Omental fat pad (tissue), 4 donors: ENCODE measurements around the gene RNF144A. TPM values are rescaled to one million over a fixed set of nuclear protein-coding genes. Genes with fewer than 3 reads are reported as not detected.

Experiments used
- ATAC-seq: fragments of 150-250 bp; one replicate; pipeline ENCODE4 v1.9.1; 2016; ENCODE audit warnings: mild to moderate bottlenecking, moderate library complexity; ENCODE audit not compliant: low FRiP score
- DNase-seq: peaks from one replicate; pipeline ENCODE4 v3.0.0-alpha.2; 2019; ENCODE audit warnings: low spot score
- CTCF ChIP-seq, 3 donors: fragments of 450-650 bp; IDR thresholded peaks; one replicate each; pipeline ENCODE4 v1.5.1; 2016 to 2017; ENCODE audit warnings: antibody characterized with exemption in 3 of 3, mild to moderate bottlenecking in 3 of 3, moderate library complexity in 2 of 3
- total RNA-seq, 4 donors: library from RNA; depleted of rRNA; stranded (reverse); fragments of >200 nt; gene quantifications; one replicate each; pipeline ENCODE4 v1.1.0, GENCODE V29; 2016

The RNF144A gene
- total RNA-seq, 4 donors from 2014 or later = 12.6 to 39.9 (median 16.3) TPM

GRCh38 chr2:7045601-7046590 is 128.7 kb downstream of the RNF144A start:
- TF ChIP-seq CTCF (IDR thresholded peaks at IDR 0.05) = no peak
- ATAC-seq = no peak

DNA sequence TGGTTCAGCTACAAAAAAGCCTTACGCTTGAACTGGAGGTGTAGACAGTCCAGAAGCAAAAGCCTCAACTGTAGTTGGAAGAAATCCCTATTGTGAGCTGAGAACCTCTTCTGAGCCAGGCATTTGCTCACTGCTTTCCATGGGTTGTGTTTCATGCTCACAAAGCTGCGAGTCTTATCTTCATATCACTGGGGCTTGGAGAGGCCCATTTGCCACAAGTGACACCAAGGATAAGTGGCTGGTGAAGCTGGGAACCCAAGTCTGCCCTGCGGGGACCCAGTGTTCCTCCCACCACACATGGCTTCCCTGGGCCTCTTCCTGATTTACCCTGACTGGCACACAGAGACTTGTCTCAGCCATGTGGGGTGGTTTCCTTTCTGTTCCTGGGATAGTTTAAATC is 130.4 kb downstream of the RNF144A start:
- no peak for ATAC-seq
- no peak for TF ChIP-seq CTCF (IDR thresholded peaks at IDR 0.05)

More at GRCh38 chr2:7045601-7046590, 128.7 kb downstream of the RNF144A start:
- DNase-seq = no peak

GRCh38 chr2:7048762-7049294 is 131.6 kb downstream of the RNF144A start:
- ATAC-seq (no peak), DNase-seq (no peak)
- TF ChIP-seq CTCF (IDR thresholded peaks at IDR 0.05) = no peak

More for the DNA sequence above, 130.4 kb downstream of the RNF144A start:
- DNase-seq = no peak

DNA sequence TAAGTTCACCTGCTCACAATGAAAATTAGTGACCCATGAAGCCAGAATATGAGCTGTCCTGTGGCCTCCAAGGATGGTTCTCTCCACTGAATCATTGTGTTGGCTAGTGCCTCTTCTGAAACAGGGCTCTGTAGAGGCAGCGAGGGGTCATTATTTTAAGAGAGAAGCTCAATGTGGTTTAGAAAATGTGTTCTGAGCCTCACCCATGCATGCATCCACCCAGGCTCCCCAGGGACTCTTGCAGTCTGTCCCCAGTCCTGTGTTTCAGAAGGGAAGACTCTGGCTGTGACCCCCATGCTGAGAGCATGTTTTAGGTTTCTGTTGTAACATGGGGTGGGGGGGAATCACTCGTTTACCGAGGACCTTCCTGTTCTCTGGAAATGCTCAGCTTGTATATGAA is 135.2 kb downstream of the RNF144A start:
- TF ChIP-seq CTCF (IDR thresholded peaks at IDR 0.05) = no peak
- DNase-seq = no peak
- no peak for ATAC-seq

DNA sequence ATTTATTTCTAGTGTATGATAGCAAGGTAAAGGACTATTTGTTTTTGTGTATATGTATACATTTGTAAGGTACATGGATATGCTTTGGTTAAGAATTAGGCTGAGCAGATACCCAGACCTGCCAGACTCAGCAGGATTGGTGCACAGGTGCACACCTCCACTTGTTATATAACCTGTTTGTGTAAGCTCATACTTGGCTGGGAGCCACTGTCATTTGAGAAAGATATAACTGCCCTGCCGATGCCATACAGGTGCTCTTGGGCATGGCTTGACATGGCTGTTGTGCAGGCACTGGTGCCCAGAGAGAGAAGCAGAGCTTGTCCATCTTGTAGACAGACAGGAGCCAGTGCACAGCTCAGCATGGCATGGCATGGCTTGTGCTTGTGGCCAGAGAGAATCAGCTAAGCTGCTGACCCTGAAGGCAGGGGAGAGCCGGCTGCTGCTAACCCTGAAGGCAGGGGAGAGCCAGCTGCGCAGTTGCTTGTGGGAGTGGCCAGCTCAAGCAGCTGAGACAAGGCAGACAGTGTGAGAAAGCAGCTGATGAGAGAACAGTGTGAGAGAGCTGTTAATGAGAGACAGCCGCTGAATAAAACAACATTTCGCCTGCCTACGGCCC is 136.5 kb downstream of the RNF144A start:
- no peak for TF ChIP-seq CTCF (IDR thresholded peaks at IDR 0.05)
- ATAC-seq (no peak), DNase-seq (no peak)

- ATAC-seq (no peak), DNase-seq (no peak)
- no peak for TF ChIP-seq CTCF (IDR thresholded peaks at IDR 0.05)
Observed at GRCh38 chr2:7057865-7058400, 140.7 kb downstream of the RNF144A start.
